ENCODE measurements around the gene PITX1.

Gene PITX1

GRCh38 chr5:135053989-135054388 is 20.0 kb upstream of the PITX1 start:
- H2AFZ ChIP-seq (ENCODE audit: low read length) = 0 out of 2 replicates have a peak overlapping the region, but pooled peaks have one; percentile 14
- H3K4me3 ChIP-seq (ENCODE audit: low read depth, low read length, poor library complexity, severe bottlenecking) = peak overlapping the region; percentile 47
- peak overlapping the region; percentile 97 for H3K27ac ChIP-seq (ENCODE audit: low read depth, low read length, poor library complexity, severe bottlenecking)
- H3F3A ChIP-seq (ENCODE audit: insufficient read depth, low read length) = no peaks in the 10 kb centered on the region
- H3K36me3 ChIP-seq (ENCODE audit: insufficient read depth, low read length) = no peaks in the 10 kb centered on the region
- peaks cover 62% of the 10 kb centered on the region for H3K4me1 ChIP-seq (ENCODE audit: insufficient read depth, low read length, severe bottlenecking)
- no peaks in the 10 kb centered on the region for H3K27me3 ChIP-seq (ENCODE audit: insufficient read depth, low read length)
- TF ChIP-seq EZH2 (IDR thresholded peaks at IDR 0.05; ENCODE audit: borderline replicate concordance, low read length) (no peak), CTCF (IDR thresholded peaks at IDR 0.05; ENCODE audit: low read length) (no peak)
- H3K4me2 ChIP-seq (ENCODE audit: low read length) = peak overlapping the region; percentile 75
- H3K79me2 ChIP-seq (ENCODE audit: insufficient read depth, low read length) = no peaks in the 10 kb centered on the region
- no peaks in the 10 kb centered on the region for H3K9me2 ChIP-seq (ENCODE audit: low read depth, low read length)
- H3K9me3 ChIP-seq (ENCODE audit: low read length) = no peaks in the 10 kb centered on the region
- H3K9ac ChIP-seq (ENCODE audit: low read length) = peak overlapping the region; percentile 66
- H4K20me1 ChIP-seq (ENCODE audit: insufficient read depth, low read length) = no peaks in the 10 kb centered on the region

GRCh38 chr5:135053278-135053677 is 19.2 kb upstream of the PITX1 start:
- H3K4me3 ChIP-seq (ENCODE audit: low read depth, low read length, poor library complexity, severe bottlenecking) = peak overlapping the region; percentile 48

GRCh38 chr5:135052511-135053145 is 18.6 kb upstream of the PITX1 start:
- peak overlapping the region; percentile 97 for H3K27ac ChIP-seq (ENCODE audit: low read depth, low read length, poor library complexity, severe bottlenecking)
- H3K9me3 ChIP-seq (ENCODE audit: low read length) = no peaks in the 10 kb centered on the region
- no peaks in the 10 kb centered on the region for H3K9me2 ChIP-seq (ENCODE audit: low read depth, low read length)
- H2AFZ ChIP-seq (ENCODE audit: low read length) = no peak overlapping the region
- no peaks in the 10 kb centered on the region for H3F3A ChIP-seq (ENCODE audit: insufficient read depth, low read length)
- H3K79me2 ChIP-seq (ENCODE audit: insufficient read depth, low read length) = no peaks in the 10 kb centered on the region
- peaks cover 64% of the 10 kb centered on the region for H3K4me1 ChIP-seq (ENCODE audit: insufficient read depth, low read length, severe bottlenecking)
- no peaks in the 10 kb centered on the region for H3K36me3 ChIP-seq (ENCODE audit: insufficient read depth, low read length)
- H4K20me1 ChIP-seq (ENCODE audit: insufficient read depth, low read length) = no peaks in the 10 kb centered on the region
- no peaks in the 10 kb centered on the region for H3K27me3 ChIP-seq (ENCODE audit: insufficient read depth, low read length)
- H3K9ac ChIP-seq (ENCODE audit: low read length) = peak overlapping the region; percentile 80
- H3K4me2 ChIP-seq (ENCODE audit: low read length) = peak overlapping the region; percentile 75
- TF ChIP-seq EZH2 (IDR thresholded peaks at IDR 0.05; ENCODE audit: borderline replicate concordance, low read length) = no peak
- TF ChIP-seq CTCF (IDR thresholded peaks at IDR 0.05; ENCODE audit: low read length) = no peak
- peak overlapping the region; percentile 48 for H3K4me3 ChIP-seq (ENCODE audit: low read depth, low read length, poor library complexity, severe bottlenecking)

More at GRCh38 chr5:135053278-135053677, 19.2 kb upstream of the PITX1 start:
- no peaks in the 10 kb centered on the region for H3K36me3 ChIP-seq (ENCODE audit: insufficient read depth, low read length)
- peak overlapping the region; percentile 97 for H3K27ac ChIP-seq (ENCODE audit: low read depth, low read length, poor library complexity, severe bottlenecking)
- no peak overlapping the region for H2AFZ ChIP-seq (ENCODE audit: low read length)
- no peaks in the 10 kb centered on the region for H3K9me3 ChIP-seq (ENCODE audit: low read length)
- peaks cover 64% of the 10 kb centered on the region for H3K4me1 ChIP-seq (ENCODE audit: insufficient read depth, low read length, severe bottlenecking)
- peak overlapping the region; percentile 80 for H3K9ac ChIP-seq (ENCODE audit: low read length)
- no peaks in the 10 kb centered on the region for H3K9me2 ChIP-seq (ENCODE audit: low read depth, low read length)
- H3F3A ChIP-seq (ENCODE audit: insufficient read depth, low read length) = no peaks in the 10 kb centered on the region
- H4K20me1 ChIP-seq (ENCODE audit: insufficient read depth, low read length) = no peaks in the 10 kb centered on the region
- no peaks in the 10 kb centered on the region for H3K27me3 ChIP-seq (ENCODE audit: insufficient read depth, low read length)
- no peak for TF ChIP-seq EZH2 (IDR thresholded peaks at IDR 0.05; ENCODE audit: borderline replicate concordance, low read length)
- TF ChIP-seq CTCF (IDR thresholded peaks at IDR 0.05; ENCODE audit: low read length) = no peak
- peak overlapping the region; percentile 75 for H3K4me2 ChIP-seq (ENCODE audit: low read length)
- H3K79me2 ChIP-seq (ENCODE audit: insufficient read depth, low read length) = no peaks in the 10 kb centered on the region
